HG03064 (cell line): ENCODE data around the gene NFIC.

Experiments
- ATAC-seq: cut with Tn5 transposase; IDR thresholded peaks from one replicate; pipeline ENCODE4 v1.9.1; 2021; ENCODE audit warnings: low read depth; ENCODE audit not compliant: unreplicated experiment

Gene NFIC

GRCh38 chr19:3464587-3465235 is 98.3 kb downstream of the NFIC start:
- ATAC-seq, result no peak

GRCh38 chr19:3465552-3465951 is 99.2 kb downstream of the NFIC start:
- no peak for ATAC-seq

DNA sequence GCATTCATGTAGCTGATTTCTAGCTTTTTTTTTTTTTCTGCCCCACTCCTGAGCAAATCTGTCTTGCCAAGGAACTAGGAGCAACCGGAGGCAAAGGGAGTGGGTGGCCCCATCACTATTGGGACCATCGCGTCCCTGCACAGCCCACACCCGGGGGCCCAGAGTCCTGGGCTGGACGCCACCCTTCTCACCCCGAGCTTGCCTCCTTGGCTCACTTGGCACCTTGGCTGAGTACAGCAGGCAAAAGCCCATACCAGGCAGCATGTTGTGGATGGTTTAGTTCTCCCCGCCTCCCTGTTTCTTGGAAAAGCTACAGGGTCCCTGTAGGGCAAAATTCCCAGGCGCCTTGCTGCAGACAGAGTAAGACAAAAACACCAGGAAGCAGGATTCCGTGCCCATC is 100.3 kb downstream of the NFIC start:
- no peak for ATAC-seq

DNA sequence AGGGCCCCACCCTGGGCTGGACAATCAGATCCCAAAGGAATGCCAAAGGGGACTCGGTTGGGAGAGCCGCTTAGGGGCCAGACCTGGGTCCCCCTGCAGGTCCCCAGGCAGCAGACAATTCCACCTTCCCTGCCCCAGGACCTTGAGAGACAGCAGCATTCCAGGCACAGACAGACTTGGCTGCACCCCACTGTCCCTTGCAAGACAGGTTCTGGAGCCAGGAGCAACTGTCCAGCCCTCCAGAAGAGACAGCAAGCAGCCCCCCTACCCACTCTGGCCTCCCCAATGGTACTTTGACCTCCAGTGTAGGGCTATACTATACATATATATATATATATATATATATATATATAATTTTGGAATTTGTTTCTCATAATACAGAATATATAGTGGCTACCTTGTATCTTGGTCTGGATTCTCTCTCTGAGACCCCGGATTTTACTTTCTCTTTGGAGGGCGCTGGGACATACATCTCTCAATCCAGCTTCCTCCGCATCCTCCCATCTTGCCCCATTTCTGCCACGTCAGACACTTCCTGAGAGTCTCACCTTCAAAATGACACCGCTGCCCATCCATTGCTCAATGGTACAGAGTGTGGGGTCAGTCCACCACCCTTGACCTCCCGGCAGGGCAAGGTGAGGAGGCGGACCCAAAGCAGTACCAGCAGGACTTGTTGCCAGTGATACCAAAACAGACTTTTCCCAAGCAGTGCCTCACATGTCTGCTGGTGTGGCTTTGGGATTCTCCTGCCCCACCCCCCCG is 101.2 kb downstream of the NFIC start:
- no peak for ATAC-seq

GRCh38 chr19:3468211-3468610 is 101.8 kb downstream of the NFIC start:
- ATAC-seq, result no peak

DNA sequence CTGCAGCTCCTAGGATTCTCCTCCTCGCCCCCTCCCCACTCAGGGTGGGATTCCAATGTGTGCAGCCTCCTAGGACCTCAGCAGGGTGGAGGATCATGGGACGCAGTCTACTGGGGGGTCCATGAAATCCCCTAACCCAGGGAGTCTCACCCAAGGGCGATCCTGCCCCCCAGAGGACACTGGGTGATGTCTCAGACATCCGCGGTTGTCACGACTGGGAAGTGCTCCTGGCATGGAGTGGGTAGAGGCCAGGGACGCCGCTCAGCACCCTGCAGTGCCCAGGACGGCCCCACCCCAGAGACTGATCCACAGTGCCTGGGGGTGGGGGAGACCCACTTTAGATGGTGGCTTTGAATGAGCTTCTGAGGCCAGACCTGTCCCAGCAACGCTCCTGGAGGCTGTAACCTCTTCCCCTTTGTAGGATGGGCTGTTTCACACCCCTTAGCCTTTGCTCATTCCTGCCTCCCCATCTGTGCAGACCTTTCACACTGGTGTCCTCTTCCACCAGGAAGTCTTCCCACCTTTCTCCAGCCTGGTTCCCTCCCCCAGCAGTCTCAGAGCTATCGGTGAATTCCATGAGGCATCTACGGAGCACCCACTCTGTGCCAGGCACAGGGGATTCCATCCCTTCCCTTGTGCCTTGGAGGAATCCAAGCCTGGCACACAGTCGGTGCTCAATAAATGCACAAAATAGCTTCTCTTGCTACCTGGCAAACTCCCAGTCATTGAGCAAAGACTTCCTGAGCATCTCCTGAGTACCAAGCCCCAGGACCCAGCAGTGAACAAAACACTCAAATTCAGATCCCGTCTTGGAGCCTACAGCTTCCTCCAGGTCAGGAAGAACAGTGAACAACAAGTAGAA is 103.5 kb downstream of the NFIC start:
- no peak for ATAC-seq

DNA sequence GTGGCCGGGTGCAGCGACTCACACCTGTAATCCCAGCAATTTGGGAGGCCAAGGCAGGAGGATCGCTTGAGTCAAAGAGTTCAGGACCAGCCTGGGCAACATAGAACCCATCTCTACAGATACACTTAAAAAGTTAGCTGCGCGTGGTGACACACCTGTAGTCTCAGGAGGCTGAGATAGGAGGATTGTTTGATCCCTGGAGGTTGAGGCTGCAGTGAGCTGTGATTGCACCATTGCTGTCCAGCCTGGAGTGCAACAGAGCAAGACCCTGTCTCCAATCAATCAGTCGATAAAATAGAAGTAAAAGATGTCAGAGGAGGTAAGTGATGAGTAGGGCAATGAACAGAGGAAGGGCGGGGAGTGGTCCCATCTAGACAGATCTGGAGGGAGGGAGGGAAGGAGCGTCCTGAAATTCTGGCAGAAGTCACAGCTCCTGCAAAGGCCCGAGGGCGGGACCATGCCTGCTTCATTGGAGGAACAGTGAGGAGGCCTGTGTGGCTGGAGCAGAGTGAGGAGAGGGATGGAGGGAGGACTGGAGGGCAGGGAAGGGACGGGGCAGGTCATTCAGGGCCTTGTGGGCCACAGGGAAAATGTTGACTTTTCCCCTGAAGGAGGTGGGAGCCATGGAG is 104.2 kb downstream of the NFIC start:
- ATAC-seq, result no peak

DNA sequence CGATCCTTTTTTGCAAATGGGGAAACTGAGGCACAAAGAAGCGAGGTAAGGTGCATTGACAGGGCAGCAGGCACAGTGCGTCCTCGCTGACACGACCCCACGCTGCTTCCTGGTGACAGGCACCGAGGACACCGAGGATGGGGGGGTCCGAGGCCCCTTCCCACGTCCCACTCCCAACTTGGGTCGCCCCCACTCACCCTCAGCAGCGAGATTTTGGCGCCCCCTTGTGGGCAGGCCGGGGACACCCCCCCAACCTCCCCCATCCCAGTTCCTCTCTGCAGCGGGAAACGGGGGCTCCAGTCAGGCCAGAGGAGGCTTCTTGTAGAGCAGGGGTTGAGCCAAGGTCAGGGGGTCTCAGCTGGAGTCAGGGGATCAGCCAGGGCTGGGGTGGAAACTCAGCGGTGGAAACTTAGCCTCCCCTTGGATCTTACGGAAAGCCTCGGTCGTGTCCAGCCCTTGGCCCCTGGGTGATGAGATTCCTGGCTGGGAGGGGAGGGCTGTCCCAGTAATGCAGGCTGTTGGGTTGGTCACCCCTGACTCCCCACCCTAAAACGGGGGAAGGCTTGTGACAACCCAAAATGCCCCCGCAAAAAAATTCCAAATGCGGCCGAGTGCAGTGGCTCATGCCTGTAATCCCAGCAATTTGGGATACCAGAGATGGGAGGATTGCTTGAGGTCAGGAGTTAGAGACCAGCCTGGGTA is 105.7 kb downstream of the NFIC start:
- ATAC-seq, result no peak

DNA sequence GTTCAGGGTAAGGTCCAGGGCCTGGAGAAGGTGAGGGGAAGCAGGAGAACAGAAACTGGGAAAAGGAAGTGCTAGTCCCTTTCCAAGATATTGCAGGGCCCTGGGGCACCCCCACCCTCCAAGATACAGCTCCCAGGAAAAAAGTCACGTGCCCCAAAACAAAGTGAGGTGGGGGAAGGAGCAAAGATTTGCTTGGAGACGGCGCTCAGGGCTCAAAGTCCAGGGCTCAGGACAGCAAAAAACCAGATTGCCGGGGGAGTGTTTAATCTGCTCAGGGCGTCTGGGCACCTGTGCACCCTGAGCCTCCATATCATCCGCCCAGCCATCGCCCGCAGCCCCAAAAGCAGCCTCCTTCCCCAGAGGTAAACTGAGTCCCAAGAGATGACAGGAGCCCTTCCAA is 107.6 kb downstream of the NFIC start:
- no peak for ATAC-seq

- ATAC-seq, result no peak
These were observed 108.2 kb downstream of the NFIC start for GRCh38 chr19:3474614-3475013.

DNA sequence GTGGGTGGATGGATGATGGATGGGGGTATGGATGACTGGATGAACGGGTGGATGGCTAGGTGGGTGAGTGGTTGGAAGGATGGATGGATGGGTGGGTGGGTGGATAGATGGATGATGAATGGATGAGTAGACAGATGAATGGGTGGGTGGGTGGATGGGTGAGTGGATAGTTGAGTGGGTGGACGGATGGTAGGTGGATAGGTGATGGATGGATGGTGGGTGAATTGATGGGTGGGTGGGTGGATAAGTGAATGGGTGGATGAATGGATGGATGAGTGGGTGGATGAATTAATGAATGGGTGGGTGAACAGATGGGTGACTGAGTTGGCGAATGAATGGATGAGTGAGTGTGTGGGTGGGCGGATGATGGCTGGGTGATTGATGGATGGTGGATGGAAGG is 109.1 kb downstream of the NFIC start:
- ATAC-seq, result no peak

DNA sequence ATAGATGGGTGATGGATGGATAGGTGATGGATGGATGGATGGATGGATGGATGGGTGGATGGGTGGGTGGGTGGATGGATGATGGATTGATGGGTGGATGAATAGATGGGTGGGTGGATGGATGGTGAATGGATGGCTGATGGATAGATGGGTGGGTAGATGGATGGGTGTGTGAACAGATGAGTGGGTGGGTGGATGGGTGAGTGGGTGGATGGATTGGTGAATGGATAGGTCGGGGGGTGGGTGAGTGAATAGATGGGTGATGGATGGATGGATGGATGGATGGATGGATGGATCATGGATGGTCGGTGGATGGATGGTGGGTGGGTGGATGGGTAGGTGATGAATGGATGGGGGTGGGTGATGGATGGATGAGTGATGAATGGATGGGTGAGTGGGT is 110.4 kb downstream of the NFIC start:
- ATAC-seq, result no peak

- no peak for ATAC-seq
These were observed 111.1 kb downstream of the NFIC start for GRCh38 chr19:3477506-3477905.

DNA sequence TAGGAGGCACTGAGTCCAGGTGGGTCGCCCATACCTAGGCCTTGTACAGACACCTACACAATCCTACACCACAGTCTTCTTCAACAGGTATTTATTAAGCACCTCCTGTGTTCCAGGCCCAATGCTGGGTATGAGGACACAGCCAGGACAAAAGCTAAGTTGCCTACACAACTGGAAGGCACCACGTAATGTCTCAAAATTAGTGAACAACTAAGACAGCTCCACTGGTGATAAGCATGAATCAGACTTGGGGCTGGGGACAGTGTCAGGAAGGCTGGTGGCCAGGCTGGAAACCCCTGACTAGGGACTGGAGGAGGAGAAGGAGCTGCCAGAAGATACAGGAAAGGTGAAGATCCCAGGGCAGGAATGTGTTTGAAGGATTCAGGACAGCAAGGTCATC is 111.6 kb downstream of the NFIC start:
- ATAC-seq, result no peak

- ATAC-seq, result no peak
These were observed 112.2 kb downstream of the NFIC start for GRCh38 chr19:3478409-3479176.

- ATAC-seq, result no peak
These were observed 112.9 kb downstream of the NFIC start for GRCh38 chr19:3479177-3479833.

DNA sequence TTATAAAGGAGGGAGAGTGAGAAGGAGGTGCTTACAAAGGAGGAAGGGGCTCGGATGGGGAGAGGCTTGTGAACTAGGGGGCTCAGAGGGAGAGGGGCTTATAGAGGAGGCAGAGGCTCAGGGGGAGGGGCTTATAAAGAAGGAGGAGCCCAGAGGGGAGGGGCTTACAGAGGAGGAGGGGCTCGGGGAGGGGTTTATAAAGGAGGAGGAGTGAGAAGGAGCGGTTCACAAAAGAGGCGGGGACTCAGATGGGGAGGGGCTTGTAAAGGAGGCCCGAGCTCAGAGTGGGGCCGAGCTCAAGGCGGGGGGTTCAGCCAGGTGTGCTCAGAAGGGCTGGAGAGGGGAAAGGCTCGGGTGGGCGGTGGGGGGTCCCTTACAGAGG is 113.4 kb downstream of the NFIC start:
- ATAC-seq, result no peak

- ATAC-seq, result no peak
These were observed 114.2 kb downstream of the NFIC start, which contains the start of gene SMIM24 for GRCh38 chr19:3480383-3481091. Gene SMIM24 (minus strand): TSS chr19:3480525. CDS start chr19:3480463, 62 bp downstream.
